H1 (cell line): ENCODE results near the gene TMEM139. TPM values are rescaled to one million over a fixed set of nuclear protein-coding genes. Genes with fewer than 3 reads are reported as not detected.

ENCODE experiments used
- CTCF ChIA-PET: fragments of 300-600 bp; sonication (Branson Sonifier 250); formaldehyde crosslinking; loops from one replicate; lab custom pipeline; 2021; ENCODE audit not compliant: partially characterized antibody; lab: Charles Lee
- POLR2A ChIA-PET: fragments of 300-600 bp; sonication (Branson Sonifier 250); formaldehyde crosslinking; loops from one replicate; lab custom pipeline; 2021; ENCODE audit warnings: inconsistent platforms; ENCODE audit not compliant: partially characterized antibody; lab: Charles Lee
- DNase-seq, 2 experiments: peaks; one replicate each; pipeline versions ENCODE4 v3.0.0 to v3.0.0-alpha.2; 2010 to 2022; ENCODE audit warnings: low spot score in 2 of 2, low read depth in 1 of 2, mixed read lengths in 1 of 2
- FAIRE-seq: peaks from 2 replicates; lab custom pipeline; 2011; peaks lifted over from hg19 to GRCh38; lab: Jason Lieb, UNC
- H2AFZ ChIP-seq: 2 replicates; pipeline ENCODE4 v1.8.1; 2012; ENCODE audit warnings: low read length, inconsistent platforms
- H2AK5ac ChIP-seq: 2 replicates; pipeline ENCODE4 v1.6.1; 2013; ENCODE audit warnings: low read depth, low read length
- H2BK120ac ChIP-seq: replicated peaks from 2 replicates; pipeline ENCODE3; 2013; ENCODE audit warnings: low read depth, low read length, inconsistent platforms
- H2BK12ac ChIP-seq: 2 replicates; pipeline ENCODE4 v1.6.1; 2013; ENCODE audit warnings: low read depth, low read length
- H2BK15ac ChIP-seq: 2 replicates; pipeline ENCODE4 v1.6.1; 2013; ENCODE audit warnings: low read length
- H2BK20ac ChIP-seq: 2 replicates; pipeline ENCODE4 v1.6.1; 2013; ENCODE audit warnings: low read length
- H2BK5ac ChIP-seq: 2 replicates; pipeline ENCODE4 v1.6.1; 2013; ENCODE audit warnings: low read depth, low read length
- H3K14ac ChIP-seq: 2 replicates; pipeline ENCODE4 v1.6.1; 2013; ENCODE audit warnings: inconsistent platforms; ENCODE audit not compliant: insufficient read length
- H3K18ac ChIP-seq: 2 replicates; pipeline ENCODE4 v1.6.1; 2013; ENCODE audit warnings: low read length; ENCODE audit errors: extremely low read depth
- H3K23ac ChIP-seq: 2 replicates; pipeline ENCODE4 v1.6.1; 2013; ENCODE audit warnings: inconsistent platforms; ENCODE audit not compliant: insufficient read length
- H3K23me2 ChIP-seq: 2 replicates; pipeline ENCODE4 v1.6.1; 2013; ENCODE audit warnings: low read depth, low read length
- H3K27ac ChIP-seq: 2 replicates; pipeline ENCODE4 v1.6.1; 2011; ENCODE audit warnings: low read depth, low read length, inconsistent platforms
- H3K27me3 ChIP-seq, 4 experiments: replicated peaks in 1 of 4; 1 replicate in 1 of 4; 2 replicates in 3 of 4; pipeline versions ENCODE4 v1.6.1 to v1.8.1; 2011 to 2013; ENCODE audit warnings: low read length in 3 of 4, mild to moderate bottlenecking in 3 of 4, inconsistent platforms in 2 of 4, mixed read lengths in 2 of 4, moderate library complexity in 1 of 4; ENCODE audit not compliant: control insufficient read depth in 3 of 4, insufficient read depth in 3 of 4; ENCODE audit errors: extremely low read depth in 1 of 4
- H3K36me3 ChIP-seq, 4 experiments: 2 replicates each; pipeline versions ENCODE4 v1.6.1 to v1.8.1; 2011 to 2013; ENCODE audit warnings: mild to moderate bottlenecking in 4 of 4, low read length in 3 of 4, moderate library complexity in 2 of 4, control low read depth in 1 of 4, inconsistent platforms in 1 of 4; ENCODE audit not compliant: insufficient read depth in 4 of 4, control insufficient read depth in 2 of 4
- H3K4ac ChIP-seq: replicated peaks from 2 replicates; pipeline ENCODE3; 2013; ENCODE audit warnings: low read length, low read depth, mixed read lengths, inconsistent platforms; ENCODE audit not compliant: insufficient read length
- H3K4me1 ChIP-seq, 4 experiments: replicated peaks in 1 of 4; 1 replicate in 1 of 4; 2 replicates in 3 of 4; pipeline versions ENCODE4 v1.6.1 to v1.8.1; 2011 to 2013; ENCODE audit warnings: low read length in 3 of 4, inconsistent platforms in 2 of 4, mixed read lengths in 1 of 4; ENCODE audit not compliant: insufficient read depth in 4 of 4, control insufficient read depth in 3 of 4
- H3K4me2 ChIP-seq, 2 experiments: 2 replicates each; pipeline versions ENCODE4 v1.6.1 to v1.8.1; 2011 to 2013; ENCODE audit warnings: low read depth in 2 of 2, low read length in 2 of 2, control low read depth in 1 of 2, inconsistent platforms in 1 of 2, mild to moderate bottlenecking in 1 of 2; ENCODE audit not compliant: insufficient read depth in 1 of 2
- H3K4me3 ChIP-seq, 4 experiments: fragments of 200-600, 300-600 bp in 1 of 4; sonication (generic), shearing (Covaris generic), sonication (Bioruptor Twin) in 1 of 4; 2 replicates each; pipeline versions ENCODE4 v1.5.1 to v1.8.1; 2011 to 2016; ENCODE audit warnings: low read length in 4 of 4, low read depth in 3 of 4, control low read depth in 2 of 4, inconsistent platforms in 2 of 4, mild to moderate bottlenecking in 2 of 4, mixed read lengths in 1 of 4, moderate library complexity in 1 of 4; ENCODE audit not compliant: insufficient read depth in 2 of 4; ENCODE audit errors: extremely low read depth in 1 of 4
- H3K56ac ChIP-seq: replicated peaks from 2 replicates; pipeline ENCODE3; 2013; ENCODE audit warnings: low read depth, mild to moderate bottlenecking, mixed read lengths, low read length, inconsistent platforms; ENCODE audit not compliant: insufficient read length
- H3K79me1 ChIP-seq: 2 replicates; pipeline ENCODE4 v1.6.1; 2013; ENCODE audit warnings: low read depth, low read length, control low read depth
- H3K79me2 ChIP-seq, 2 experiments: 2 replicates each; pipeline versions ENCODE4 v1.6.1 to v1.8.1; 2012 to 2013; ENCODE audit warnings: low read length in 2 of 2, mild to moderate bottlenecking in 2 of 2, inconsistent platforms in 1 of 2; ENCODE audit not compliant: insufficient read depth in 2 of 2, control insufficient read depth in 1 of 2
- H3K9ac ChIP-seq, 4 experiments: replicated peaks in 1 of 4; 1 replicate in 1 of 4; 2 replicates in 3 of 4; pipeline versions ENCODE4 v1.6.1 to v1.8.1; 2011 to 2013; ENCODE audit warnings: low read depth in 3 of 4, low read length in 3 of 4, control low read depth in 2 of 4, mild to moderate bottlenecking in 2 of 4, moderate library complexity in 2 of 4, inconsistent platforms in 1 of 4; ENCODE audit errors: extremely low read depth in 1 of 4
- H3K9me3 ChIP-seq, 2 experiments: 2 replicates each; pipeline versions ENCODE4 v1.6.1 to v1.8.1; 2012 to 2013; ENCODE audit warnings: mild to moderate bottlenecking in 2 of 2, moderate library complexity in 2 of 2, control low read depth in 1 of 2, inconsistent platforms in 1 of 2, low read depth in 1 of 2, low read length in 1 of 2, mixed read lengths in 1 of 2; ENCODE audit not compliant: insufficient read depth in 2 of 2
- H4K20me1 ChIP-seq, 2 experiments: replicated peaks in 1 of 2; 2 replicates each; pipeline versions ENCODE3 to v1.8.1; 2011 to 2013; ENCODE audit warnings: inconsistent platforms in 2 of 2, low read length in 2 of 2, mild to moderate bottlenecking in 1 of 2; ENCODE audit not compliant: insufficient read depth in 2 of 2, control insufficient read depth in 1 of 2
- H4K5ac ChIP-seq: 2 replicates; pipeline ENCODE4 v1.6.1; 2013; ENCODE audit warnings: low read length, low read depth, mixed read lengths, inconsistent platforms; ENCODE audit not compliant: insufficient read length
- H4K8ac ChIP-seq: 2 replicates; pipeline ENCODE4 v1.8.0; 2013; ENCODE audit warnings: mild to moderate bottlenecking, moderate library complexity, low read length, inconsistent platforms; ENCODE audit not compliant: insufficient read depth; ENCODE audit errors: extremely low read depth
- H4K91ac ChIP-seq: replicated peaks from 2 replicates; pipeline ENCODE3; 2013; ENCODE audit warnings: low read length, mixed read lengths, inconsistent platforms; ENCODE audit not compliant: insufficient read length
- BRCA1 ChIP-seq: IDR thresholded peaks from 2 replicates; pipeline ENCODE4 v1.6.1; 2012; ENCODE audit warnings: low read depth, low read length, improper control_type of control experiment
- EGR1 ChIP-seq: IDR thresholded peaks from 2 replicates; pipeline ENCODE4 v1.6.1; 2011; ENCODE audit warnings: low read depth, low read length, borderline replicate concordance
- MAFK ChIP-seq: IDR thresholded peaks from 2 replicates; pipeline ENCODE4 v1.6.1; 2012; ENCODE audit warnings: low read depth, mild to moderate bottlenecking, improper control_type of control experiment, low read length
- PHF8 ChIP-seq: fragments of 200-600 bp; sonication (generic); conservative IDR thresholded peaks from 2 replicates; pipeline ENCODE4 v1.7.1; 2012; ENCODE audit warnings: low read depth, mild to moderate bottlenecking, inconsistent platforms, low read length, moderate library complexity
- TEAD4 ChIP-seq: IDR thresholded peaks from 2 replicates; pipeline ENCODE4 v1.6.1; 2012; ENCODE audit warnings: low read depth, low read length, inconsistent platforms, mixed read lengths
- ZNF274 ChIP-seq: IDR thresholded peaks from 2 replicates; pipeline ENCODE4 v1.7.0; 2012; ENCODE audit warnings: low read length, borderline replicate concordance; ENCODE audit errors: extremely low read depth
- WGBS, 2 experiments: shearing (Covaris generic) in 1 of 2; methylation state at CpG; one replicate each; pipeline versions ENCODE4 v1.1.6 to v1.1.7; 2013 to 2015; ENCODE audit warnings: low lambda C conversion rate in 2 of 2, mixed read lengths in 2 of 2, inconsistent platforms in 1 of 2, low coverage in 1 of 2, missing lambda C conversion rate in 1 of 2; ENCODE audit not compliant: insufficient replicate concordance in 2 of 2, insufficient coverage in 1 of 2, insufficient read length in 1 of 2; ENCODE audit errors: extremely low coverage in 1 of 2, missing lambda C conversion rate in 1 of 2; 5-methylcytosine and 5-hydroxymethylcytosine counted together
- polyA plus RNA-seq, 7 experiments: library from polyadenylated mRNA; depleted of rRNA in 3 of 7; stranded (reverse) in 5 of 7; unstranded in 2 of 7; fragments of >200 nt in 5 of 7; fragments of 200-250 nt in 2 of 7; gene quantifications; 1 replicate in 5 of 7; 2 replicates in 1 of 7; 4 replicates in 1 of 7; pipeline versions ENCODE4 v1.2.1 to v1.2.3, GENCODE V29; 2011 to 2013; ENCODE audit warnings: missing spikeins in 2 of 7, mixed read lengths in 2 of 7
- total RNA-seq: library from RNA; stranded (reverse); fragmentation: NEBNext Ultra II Directional; extraction: Animal tissue kit (Norgen Biotek cat#: 25700); gene quantifications from 2 replicates; pipeline ENCODE4 v1.2.1, GENCODE V29; 2021

TMEM139 gene
- total and polyA plus RNA-seq, 2 of the 8 experiments (the other 6 are each of a cell fraction or from before 2014, with no cell fraction given), result 3.2 to 6.7 TPM

- ChIA-PET CTCF (interaction anchor here (0.7 to 1.7 kb wide), 10 partner anchors 9 to 110 kb away, joined by 3 to 9 read pairs (median 3); partner anchors contain the start of gene GSTK1), POLR2A (interaction anchor here (1.2 kb wide), 1 partner anchor 20 kb away, joined by 3 read pairs; the partner anchor contains the start of gene GSTK1)
- Histone ChIP-seq H3K4me3 (no peak overlapping the region), H3K9me3 (peaks cover 6 to 13% of the 10 kb centered on the region in 2 experiments), H3K79me2 (no peaks in the 10 kb centered on the region), H3K18ac (no peak overlapping the region), H3K27ac (no peak overlapping the region), H3K79me1 (no peaks in the 10 kb centered on the region), H4K5ac (no peak overlapping the region), H4K8ac (no peak overlapping the region), H3K4me1 (peaks cover 9 to 12% (median 10%) of the 10 kb centered on the region in 4 experiments), H3K23ac (no peak overlapping the region), H4K20me1 (no peaks in the 10 kb centered on the region), H3K23me2 (peaks cover 4% of the 10 kb centered on the region; the same call in 1 of the 2 replicates), H3K9ac (no peak overlapping the region), H3K14ac (no peak overlapping the region), H3K56ac (no peak overlapping the region), H2BK12ac (no peak overlapping the region), H3K36me3 (peaks cover 0 to 6% (median 0%) of the 10 kb centered on the region in 4 experiments; a peak in 2 of 8 replicates), H2BK15ac (no peak overlapping the region), H4K91ac (no peak overlapping the region), H2BK5ac (no peak overlapping the region), H2AK5ac (no peak overlapping the region), H2AFZ (no peak overlapping the region), H2BK120ac (no peak overlapping the region), H3K4me2 (peak overlapping the region; percentile 9 to 17; a peak in 3 of 4 replicates), H3K4ac (no peak overlapping the region), H3K27me3 (peaks cover 10 to 21% (median 20%) of the 10 kb centered on the region in 4 experiments), H2BK20ac (no peak overlapping the region)
- FAIRE-seq (no peak), DNase-seq (no peak)
- 55% methylated on average over 4 of the region's 4 CpGs; no CpG with 5 or more reads in 1 of the 2 experiments for WGBS, 2 experiments
- TF ChIP-seq BRCA1 (no peak), EGR1 (no peak), ZNF274 (no peak), MAFK (no peak), PHF8 (no peak), TEAD4 (no peak)
These were observed 1.4 kb upstream of the TMEM139 start for GRCh38 chr7:143283381-143283780.
